ENCODE measurements around the gene CXorf58. TPM values are rescaled to one million over a fixed set of nuclear protein-coding genes. Genes with fewer than 3 reads are reported as not detected.
A peak's percentile ranks its signal among the peaks of the same experiment; 100 is the strongest.

Gene CXorf58
- total and polyA plus RNA-seq, 8 donors: 0.07 to 0.40 (median 0.16) TPM; not detected in 1

DNA sequence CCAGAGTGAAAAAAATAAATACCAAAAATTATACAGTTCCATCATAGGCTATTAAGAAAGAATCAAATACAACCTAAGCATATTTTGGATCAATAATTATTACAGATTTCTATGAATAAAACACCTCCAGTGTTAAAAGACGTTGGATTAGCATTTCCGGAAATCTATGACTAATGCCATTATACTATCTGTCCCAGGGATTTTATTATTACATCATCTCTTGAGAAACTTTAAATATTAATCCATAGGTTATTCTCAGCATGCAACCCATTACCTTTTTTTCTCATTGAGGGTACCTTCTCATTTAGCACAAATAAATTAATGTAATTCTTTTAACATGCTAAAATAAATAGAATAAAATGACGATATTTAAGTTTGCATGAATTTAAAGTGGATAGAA, 44.6 kb downstream of the CXorf58 start:
- H3K27me3 ChIP-seq: no peaks in the 10 kb centered on the region
- WGBS, 2 donors: 53 to 60% methylated on average over 3 of the region's 3 CpGs
- H3K9me3 ChIP-seq: no peaks in the 10 kb centered on the region
- no peak for FAIRE-seq
- TF ChIP-seq, protein P1, sequence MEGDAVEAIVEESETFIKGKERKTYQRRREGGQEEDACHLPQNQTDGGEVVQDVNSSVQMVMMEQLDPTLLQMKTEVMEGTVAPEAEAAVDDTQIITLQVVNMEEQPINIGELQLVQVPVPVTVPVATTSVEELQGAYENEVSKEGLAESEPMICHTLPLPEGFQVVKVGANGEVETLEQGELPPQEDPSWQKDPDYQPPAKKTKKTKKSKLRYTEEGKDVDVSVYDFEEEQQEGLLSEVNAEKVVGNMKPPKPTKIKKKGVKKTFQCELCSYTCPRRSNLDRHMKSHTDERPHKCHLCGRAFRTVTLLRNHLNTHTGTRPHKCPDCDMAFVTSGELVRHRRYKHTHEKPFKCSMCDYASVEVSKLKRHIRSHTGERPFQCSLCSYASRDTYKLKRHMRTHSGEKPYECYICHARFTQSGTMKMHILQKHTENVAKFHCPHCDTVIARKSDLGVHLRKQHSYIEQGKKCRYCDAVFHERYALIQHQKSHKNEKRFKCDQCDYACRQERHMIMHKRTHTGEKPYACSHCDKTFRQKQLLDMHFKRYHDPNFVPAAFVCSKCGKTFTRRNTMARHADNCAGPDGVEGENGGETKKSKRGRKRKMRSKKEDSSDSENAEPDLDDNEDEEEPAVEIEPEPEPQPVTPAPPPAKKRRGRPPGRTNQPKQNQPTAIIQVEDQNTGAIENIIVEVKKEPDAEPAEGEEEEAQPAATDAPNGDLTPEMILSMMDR (IDR thresholded peaks at IDR 0.05): no peak
- intact Hi-C loops (cut with DNase I): no loop called here
- ATAC-seq: no peak
- H3K4me1 ChIP-seq: no peaks in the 10 kb centered on the region
- no peak overlapping the region for H3K4me3 ChIP-seq
- no peak overlapping the region for H3K27ac ChIP-seq
- H3K36me3 ChIP-seq: no peaks in the 10 kb centered on the region
- DNase-seq: no peak

DNA sequence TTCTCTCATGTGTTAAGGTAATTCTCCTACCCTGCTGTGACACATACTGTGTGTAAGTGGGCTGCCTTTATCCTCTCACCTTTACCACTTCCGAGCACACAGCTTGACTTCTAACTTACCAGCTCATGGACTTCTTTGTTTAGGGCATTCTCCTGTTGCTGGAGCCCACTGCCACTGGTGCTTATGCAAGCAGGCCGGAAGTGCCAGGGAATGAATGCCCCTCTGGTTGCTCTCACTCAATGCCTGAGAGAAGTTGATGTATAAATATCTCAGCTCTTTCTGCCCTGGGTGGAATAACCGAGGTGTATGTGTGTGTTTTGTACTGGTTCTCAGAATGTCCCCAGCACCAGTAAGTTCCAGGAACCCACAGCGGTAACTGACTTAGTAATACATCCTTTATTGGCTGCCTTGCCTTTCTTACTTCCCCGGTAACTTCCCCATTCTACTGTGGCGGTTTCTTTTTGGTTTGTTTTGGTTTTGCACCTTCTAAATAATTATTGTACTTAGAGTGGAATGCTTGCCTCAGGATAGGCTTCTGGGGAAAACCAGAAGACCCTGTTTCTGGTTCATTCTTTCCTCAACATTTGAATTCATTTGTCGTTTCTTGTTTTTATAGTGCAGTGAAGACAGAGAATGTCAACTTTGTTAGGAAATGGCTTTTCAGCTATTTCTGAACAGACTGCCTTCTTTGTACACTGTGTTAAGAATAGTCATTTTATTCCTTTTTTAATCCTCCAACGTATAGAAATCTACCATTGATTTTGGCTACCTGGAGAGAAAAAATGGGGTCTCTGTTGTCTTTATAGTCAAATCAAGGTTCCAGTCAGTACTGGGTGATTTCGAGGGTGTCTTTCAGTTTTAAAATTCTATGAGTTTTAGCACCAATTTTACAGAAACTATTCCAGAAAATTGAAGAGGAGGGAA, 45.4 kb downstream of the CXorf58 start:
- H3K4me3 ChIP-seq: no peak overlapping the region
- intact Hi-C loops (cut with DNase I): no loop called here
- FAIRE-seq (no peak), DNase-seq (no peak), ATAC-seq (peak in 1 of 4 donors; percentile 26)
- WGBS, 2 donors: 54 to 61% methylated on average over 9 of the region's 9 CpGs
- H3K27ac ChIP-seq: no peak overlapping the region
- H3K9me3 ChIP-seq: no peaks in the 10 kb centered on the region
- no peaks in the 10 kb centered on the region for H3K36me3 ChIP-seq
- TF ChIP-seq, protein P1 (IDR thresholded peaks at IDR 0.05): no peak
- peaks cover 0 to 2% (median 0%) of the 10 kb centered on the region in 4 donors for H3K27me3 ChIP-seq
- H3K4me1 ChIP-seq: no peaks in the 10 kb centered on the region

DNA sequence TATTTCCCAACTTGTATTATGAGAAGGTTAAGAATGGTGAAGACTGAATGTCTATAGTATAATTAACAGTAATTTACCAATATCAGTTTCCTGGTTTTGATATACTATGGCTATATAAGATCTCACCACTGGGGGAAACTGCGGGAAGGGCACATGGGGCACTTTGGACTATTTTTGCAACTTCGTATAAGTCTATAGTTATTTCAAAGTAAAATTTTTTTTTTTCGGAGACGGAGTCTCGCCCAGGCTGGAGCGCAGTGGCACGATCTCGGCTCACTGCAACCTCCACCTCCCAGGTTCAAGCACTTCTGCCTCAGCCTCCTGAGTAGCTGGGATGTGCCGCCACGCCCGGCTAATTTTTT, 46.1 kb downstream of the CXorf58 start:
- intact Hi-C loops (cut with DNase I): no loop called here
- Histone ChIP-seq H3K27me3 (peaks cover 0 to 4% (median 0%) of the 10 kb centered on the region in 4 donors), H3K4me1 (no peaks in the 10 kb centered on the region), H3K9me3 (no peaks in the 10 kb centered on the region), H3K4me3 (no peak overlapping the region), H3K27ac (no peak overlapping the region), H3K36me3 (no peaks in the 10 kb centered on the region)
- ATAC-seq: no peak
- no peak for FAIRE-seq
- WGBS, 2 donors: 86 to 88% methylated on average over 11 of the region's 11 CpGs
- TF ChIP-seq, protein P1 (IDR thresholded peaks at IDR 0.05): no peak
- DNase-seq: no peak

DNA sequence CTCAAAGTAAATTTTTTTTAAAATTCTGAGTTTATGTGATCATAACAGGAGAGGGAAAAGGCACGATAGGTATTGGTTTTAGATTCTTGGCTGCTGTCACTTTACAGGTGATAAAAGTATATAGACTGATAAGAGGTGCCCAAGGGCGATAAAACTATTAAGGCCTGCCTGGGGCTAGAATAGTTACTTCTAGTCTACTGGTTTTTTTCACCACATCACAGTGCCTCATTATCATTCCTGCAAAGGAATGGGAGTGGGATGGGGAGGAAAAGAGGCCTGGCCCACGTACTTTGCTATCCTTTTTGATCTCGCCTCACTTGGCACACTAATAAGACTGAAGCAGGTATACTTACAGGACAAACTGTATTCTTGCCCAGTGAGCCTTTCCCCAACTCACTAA, 46.6 kb downstream of the CXorf58 start:
- FAIRE-seq (no peak), DNase-seq (no peak), ATAC-seq (no peak)
- H3K36me3 ChIP-seq: no peaks in the 10 kb centered on the region
- H3K9me3 ChIP-seq: no peaks in the 10 kb centered on the region
- 44 to 46% methylated on average over 4 of the region's 4 CpGs for WGBS, 2 donors
- H3K27me3 ChIP-seq: peaks cover 0 to 4% (median under 1%) of the 10 kb centered on the region in 4 donors
- TF ChIP-seq, protein P1 (IDR thresholded peaks at IDR 0.05): no peak
- intact Hi-C loops (cut with DNase I): no loop called here
- H3K4me3 ChIP-seq: no peak overlapping the region
- no peaks in the 10 kb centered on the region for H3K4me1 ChIP-seq
- H3K27ac ChIP-seq: no peak overlapping the region

DNA sequence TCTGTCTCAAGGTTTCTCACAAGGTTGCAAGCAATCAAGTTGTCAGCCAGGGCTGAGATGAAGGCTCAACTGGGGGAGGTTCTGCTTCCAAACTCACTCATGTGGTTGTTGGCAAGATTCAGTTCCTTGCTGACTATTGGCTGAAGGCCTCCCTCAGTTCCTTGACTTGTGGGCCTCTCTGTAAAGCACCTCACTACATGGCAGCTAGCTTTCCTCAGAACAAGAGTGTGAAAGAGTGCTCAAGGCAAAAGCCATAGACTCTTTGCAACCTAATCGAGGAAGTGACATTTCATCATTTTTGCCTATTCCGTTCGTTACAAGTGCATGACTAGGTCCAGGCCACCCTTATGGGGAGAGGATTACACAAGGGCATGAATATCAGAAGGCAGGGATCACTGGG, 52.0 kb downstream of the CXorf58 start:
- no peak overlapping the region for H3K4me3 ChIP-seq
- H3K4me1 ChIP-seq: no peaks in the 10 kb centered on the region
- TF ChIP-seq, protein P1 (IDR thresholded peaks at IDR 0.05): no peak
- H3K9me3 ChIP-seq: no peaks in the 10 kb centered on the region
- intact Hi-C loops (cut with DNase I): no loop called here
- no peak overlapping the region for H3K27ac ChIP-seq
- H3K27me3 ChIP-seq: peaks cover 0 to 4% (median 2%) of the 10 kb centered on the region in 4 donors
- FAIRE-seq: no peak
- WGBS, 2 donors: 91 to 92% methylated on average over 3 of the region's 3 CpGs
- ATAC-seq: no peak
- H3K36me3 ChIP-seq: no peaks in the 10 kb centered on the region
- no peak for DNase-seq

Measured in pancreas (tissue), 10 donors.